Cardiac muscle cell (in vitro differentiated cells and primary cell): ENCODE measurements around the gene ZDHHC13. TPM values are rescaled to one million over a fixed set of nuclear protein-coding genes. Genes with fewer than 3 reads are reported as not detected.
A peak's percentile ranks its signal among the peaks of the same experiment; 100 is the strongest.

ENCODE experiments used
- DNase-seq, 2 donors: peaks; one replicate each; pipeline versions ENCODE4 v3.0.0 to v3.0.0-alpha.2; 2010 to 2017; ENCODE audit warnings: low read depth in 1 of 2, low spot score in 1 of 2
- H3K27ac ChIP-seq: fragments of 200-600 bp; sonication (generic); 2 replicates; pipeline ENCODE4 v1.5.1; 2016
- H3K27me3 ChIP-seq: fragments of 200-600 bp; sonication (generic); 2 replicates; pipeline ENCODE4 v1.6.0; 2016; ENCODE audit warnings: control low read depth
- H3K36me3 ChIP-seq: fragments of 200-600 bp; sonication (generic); 2 replicates; pipeline ENCODE4 v1.5.1; 2016; ENCODE audit warnings: control low read depth
- H3K4me1 ChIP-seq: fragments of 200-600 bp; sonication (generic); 2 replicates; pipeline ENCODE4 v1.8.1; 2017; ENCODE audit warnings: low read depth, mild to moderate bottlenecking, mixed run types
- H3K4me3 ChIP-seq: fragments of 200-600 bp; sonication (generic); 2 replicates; pipeline ENCODE4 v1.5.1; 2016; ENCODE audit warnings: mild to moderate bottlenecking
- H3K9me3 ChIP-seq: fragments of 200-600 bp; sonication (generic); 2 replicates; pipeline ENCODE4 v1.5.1; 2017; ENCODE audit warnings: low read depth, mild to moderate bottlenecking, control low read depth
- polyA plus RNA-seq: library from polyadenylated mRNA; unstranded; fragments of >200 nt; fragmentation: Nextera tagmentation; extraction: Ambion mirVana; gene quantifications from 2 replicates; pipeline ENCODE4 v1.2.1, GENCODE V29; 2016
- total RNA-seq: library from RNA; depleted of rRNA; stranded (reverse); fragments of >200 nt; gene quantifications from 2 replicates; pipeline ENCODE4 v1.2.3, GENCODE V29; 2016
- TF ChIP-seq, protein P1 (sequence below): IDR thresholded peaks from 2 replicates; pipeline ENCODE4 v1.5.1; 2012; ENCODE audit warnings: low read depth, mild to moderate bottlenecking, low read length

ZDHHC13 gene
- total and polyA plus RNA-seq, 2 experiments from 2014 or later = 8.2 to 25.7 TPM

DNA sequence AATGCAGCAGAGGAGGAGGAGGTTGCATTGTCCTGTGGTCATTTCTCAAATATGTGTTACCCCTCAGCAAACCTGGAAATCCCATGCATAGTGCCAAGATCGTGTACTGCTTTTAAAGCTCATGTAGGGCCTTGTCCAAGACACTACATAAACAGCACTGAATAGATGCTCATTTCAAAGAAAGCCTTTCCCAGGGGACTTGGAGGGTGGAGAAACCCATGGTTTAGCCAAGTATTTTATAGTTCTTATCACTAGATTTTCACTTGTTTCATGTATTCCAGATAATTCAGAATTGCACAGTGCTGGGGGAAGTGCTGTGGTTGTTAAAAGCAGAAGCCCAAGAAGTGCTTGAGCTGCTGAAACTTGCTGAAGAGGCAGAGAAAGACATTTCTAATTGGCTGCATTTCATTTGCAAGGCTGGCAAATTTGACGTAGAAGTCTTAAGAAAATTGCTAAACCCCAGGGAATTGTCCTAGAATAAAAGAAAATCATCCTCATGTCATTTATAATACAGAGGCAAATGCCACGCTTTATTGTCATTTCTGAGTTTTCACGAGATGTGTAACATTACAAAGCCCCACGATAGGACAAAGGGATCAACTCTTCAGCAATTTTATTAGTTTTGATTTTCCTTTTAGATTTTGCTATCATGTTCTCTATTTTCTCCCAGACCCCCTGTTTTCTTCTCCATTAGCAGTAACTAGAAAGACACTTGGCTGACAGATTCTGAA lies 64.7 kb downstream of the ZDHHC13 start:
- H3K9me3 ChIP-seq = no peaks in the 10 kb centered on the region
- H3K27ac ChIP-seq = peak overlapping the region; percentile 6
- peak in 1 of 2 donors; percentile 18 for DNase-seq
- TF ChIP-seq, protein P1, sequence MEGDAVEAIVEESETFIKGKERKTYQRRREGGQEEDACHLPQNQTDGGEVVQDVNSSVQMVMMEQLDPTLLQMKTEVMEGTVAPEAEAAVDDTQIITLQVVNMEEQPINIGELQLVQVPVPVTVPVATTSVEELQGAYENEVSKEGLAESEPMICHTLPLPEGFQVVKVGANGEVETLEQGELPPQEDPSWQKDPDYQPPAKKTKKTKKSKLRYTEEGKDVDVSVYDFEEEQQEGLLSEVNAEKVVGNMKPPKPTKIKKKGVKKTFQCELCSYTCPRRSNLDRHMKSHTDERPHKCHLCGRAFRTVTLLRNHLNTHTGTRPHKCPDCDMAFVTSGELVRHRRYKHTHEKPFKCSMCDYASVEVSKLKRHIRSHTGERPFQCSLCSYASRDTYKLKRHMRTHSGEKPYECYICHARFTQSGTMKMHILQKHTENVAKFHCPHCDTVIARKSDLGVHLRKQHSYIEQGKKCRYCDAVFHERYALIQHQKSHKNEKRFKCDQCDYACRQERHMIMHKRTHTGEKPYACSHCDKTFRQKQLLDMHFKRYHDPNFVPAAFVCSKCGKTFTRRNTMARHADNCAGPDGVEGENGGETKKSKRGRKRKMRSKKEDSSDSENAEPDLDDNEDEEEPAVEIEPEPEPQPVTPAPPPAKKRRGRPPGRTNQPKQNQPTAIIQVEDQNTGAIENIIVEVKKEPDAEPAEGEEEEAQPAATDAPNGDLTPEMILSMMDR = no peak
- H3K4me3 ChIP-seq = no peak overlapping the region
- no peaks in the 10 kb centered on the region for H3K27me3 ChIP-seq
- peaks cover 51% of the 10 kb centered on the region for H3K36me3 ChIP-seq
- H3K4me1 ChIP-seq = peaks cover 5% of the 10 kb centered on the region

DNA sequence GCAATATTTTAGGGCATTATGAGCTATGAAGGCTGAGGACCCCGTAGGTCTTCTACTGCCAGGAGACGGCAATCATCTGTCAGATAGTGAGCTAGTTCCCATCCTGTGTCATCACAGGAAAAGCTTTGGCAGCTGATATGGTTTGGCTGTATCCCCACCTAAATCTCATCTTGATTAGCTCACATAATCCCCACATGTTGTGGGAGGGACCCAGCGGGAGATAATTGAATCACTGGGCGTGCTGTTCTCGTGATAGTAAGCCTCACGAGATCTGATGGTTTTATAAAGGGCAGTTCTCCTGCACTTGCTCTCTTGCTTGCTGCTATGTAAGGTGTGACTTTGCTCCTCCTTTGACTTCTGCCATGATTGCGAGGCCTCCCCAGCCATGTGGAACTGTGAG lies 66.7 kb downstream of the ZDHHC13 start:
- peak overlapping the region; percentile 12 for H3K27ac ChIP-seq
- no peaks in the 10 kb centered on the region for H3K27me3 ChIP-seq
- TF ChIP-seq, protein P1 = no peak
- H3K9me3 ChIP-seq = no peaks in the 10 kb centered on the region
- H3K36me3 ChIP-seq = peaks cover 70% of the 10 kb centered on the region
- H3K4me3 ChIP-seq = no peak overlapping the region
- no peak for DNase-seq
- H3K4me1 ChIP-seq = no peaks in the 10 kb centered on the region

DNA sequence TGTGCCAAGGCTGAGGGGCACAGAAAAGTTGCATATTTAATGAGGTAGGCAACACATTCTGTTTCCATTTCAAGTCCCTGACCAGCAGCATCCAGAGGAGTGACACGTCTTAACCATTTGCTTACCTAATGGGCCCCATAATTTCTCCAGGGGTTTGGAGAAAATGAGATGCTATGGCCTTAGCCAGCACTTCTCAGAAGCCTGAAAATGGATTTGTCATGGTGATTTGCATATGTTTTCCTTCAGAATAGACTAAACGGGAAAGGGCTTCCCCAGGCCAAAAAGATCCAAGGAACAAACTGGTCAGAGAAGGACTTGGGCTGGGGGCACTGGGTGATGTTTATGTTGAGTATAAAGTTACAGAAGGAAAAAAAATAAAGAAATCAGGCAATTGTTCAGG lies 68.1 kb downstream of the ZDHHC13 start:
- Histone ChIP-seq H3K4me1 (no peaks in the 10 kb centered on the region), H3K4me3 (no peak overlapping the region), H3K9me3 (no peaks in the 10 kb centered on the region), H3K27ac (peak overlapping the region; percentile 12), H3K27me3 (no peaks in the 10 kb centered on the region), H3K36me3 (peaks cover 82% of the 10 kb centered on the region)
- TF ChIP-seq, protein P1 = no peak
- no peak for DNase-seq

DNA sequence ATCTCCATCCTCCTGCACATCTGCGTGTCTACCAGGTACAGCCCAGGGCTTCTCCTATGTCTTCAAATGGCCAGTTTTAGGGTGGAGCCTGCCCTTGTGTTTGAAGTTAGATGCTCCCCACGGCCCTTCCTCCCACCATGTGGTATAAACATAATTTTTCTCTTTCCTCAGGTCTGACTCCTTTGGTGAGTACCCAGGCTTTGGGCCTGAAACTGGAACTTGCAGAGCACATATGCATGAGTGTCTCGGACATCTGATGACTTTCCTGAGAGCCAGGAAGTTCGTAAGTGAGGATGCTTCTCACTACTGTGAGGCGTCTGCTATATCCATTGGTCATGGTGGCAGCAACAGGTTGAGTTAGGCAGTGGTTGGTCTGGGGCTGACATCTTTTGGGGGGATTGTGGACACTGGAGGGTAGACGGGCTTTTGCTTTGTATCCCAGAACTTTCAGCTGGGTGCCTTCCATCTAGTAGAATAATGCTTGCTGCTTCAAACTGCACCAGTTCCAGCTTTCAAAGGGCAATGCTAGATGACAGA lies 68.6 kb downstream of the ZDHHC13 start:
- H3K4me3 ChIP-seq = no peak overlapping the region
- no peak for DNase-seq
- H3K27ac ChIP-seq = peak overlapping the region; percentile 12
- H3K9me3 ChIP-seq = no peaks in the 10 kb centered on the region
- no peaks in the 10 kb centered on the region for H3K4me1 ChIP-seq
- peaks cover 84% of the 10 kb centered on the region for H3K36me3 ChIP-seq
- TF ChIP-seq, protein P1 = no peak
- H3K27me3 ChIP-seq = no peaks in the 10 kb centered on the region

DNA sequence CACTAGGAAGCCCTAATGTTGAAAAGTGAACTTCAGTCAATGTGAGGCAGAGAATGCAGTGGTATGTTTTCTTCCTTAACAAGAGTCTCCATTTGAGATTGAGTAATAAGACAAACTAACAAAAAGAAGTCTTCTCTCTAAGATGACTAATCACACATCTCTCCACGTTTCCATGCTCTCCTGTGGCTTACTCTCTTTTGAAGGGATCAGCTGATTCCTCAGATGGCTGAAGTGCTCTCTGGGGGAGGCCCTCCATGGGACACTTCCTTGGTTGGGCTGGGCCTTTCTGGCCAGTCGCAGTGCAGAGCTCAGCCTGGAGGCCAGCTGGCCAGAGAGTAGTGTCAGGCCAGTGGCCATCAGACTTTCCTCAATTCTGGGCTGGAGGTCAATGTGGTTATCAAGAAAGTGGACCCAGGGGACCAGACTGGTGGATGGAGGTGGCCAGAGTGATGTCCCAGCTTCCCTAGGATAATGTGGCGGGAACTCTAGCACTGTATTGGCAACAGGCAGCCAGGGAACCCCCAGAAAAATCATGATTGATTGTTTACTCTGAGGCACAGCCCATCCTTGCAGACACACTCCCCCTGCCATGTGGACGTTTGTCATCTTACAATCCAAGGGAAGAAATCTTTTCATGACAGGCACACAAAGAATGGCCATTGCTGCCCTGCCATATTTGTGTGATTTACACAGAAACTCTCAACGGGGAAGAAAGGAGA lies 70.3 kb downstream of the ZDHHC13 start:
- Histone ChIP-seq H3K4me3 (no peak overlapping the region), H3K27me3 (no peaks in the 10 kb centered on the region), H3K27ac (peak overlapping the region; percentile 29), H3K4me1 (peaks cover 4% of the 10 kb centered on the region), H3K9me3 (no peaks in the 10 kb centered on the region), H3K36me3 (peaks cover 92% of the 10 kb centered on the region)
- TF ChIP-seq, protein P1 = no peak
- peak in 1 of 2 donors; percentile 22 for DNase-seq
